HK-2 (cell line): Measurements from ENCODE around the gene POLA1.

Experiments used
- DNase-seq: peaks from one replicate; pipeline ENCODE4 v3.0.0-alpha.2; 2018; ENCODE audit not compliant: unreplicated experiment

Gene POLA1

GRCh38 chrX:24969812-24970211, 276.1 kb downstream of the POLA1 start:
- DNase-seq: no peak

- no peak for DNase-seq
Observed at GRCh38 chrX:24979081-24979480, 285.4 kb downstream of the POLA1 start.

GRCh38 chrX:24981030-24981429, 287.3 kb downstream of the POLA1 start:
- DNase-seq: no peak

- no peak for DNase-seq
Observed at GRCh38 chrX:24982306-24982965, 288.7 kb downstream of the POLA1 start.

- DNase-seq: no peak
Observed at GRCh38 chrX:24983931-24984330, 290.2 kb downstream of the POLA1 start.

- no peak for DNase-seq
Observed at GRCh38 chrX:24985120-24985519, 291.4 kb downstream of the POLA1 start.

GRCh38 chrX:24987731-24988130, 294.0 kb downstream of the POLA1 start:
- DNase-seq: no peak

GRCh38 chrX:24988314-24988713, 294.6 kb downstream of the POLA1 start:
- no peak for DNase-seq

GRCh38 chrX:24990535-24990934, 296.8 kb downstream of the POLA1 start:
- DNase-seq: no peak

- no peak for DNase-seq
Observed at GRCh38 chrX:24993879-24994278, 300.2 kb downstream of the POLA1 start.

- DNase-seq: no peak
Observed at GRCh38 chrX:24996096-24996709, 302.5 kb downstream of the POLA1 start.

GRCh38 chrX:24999511-24999910, 305.8 kb downstream of the POLA1 start:
- no peak for DNase-seq

GRCh38 chrX:25001808-25002660, 308.3 kb downstream of the POLA1 start:
- DNase-seq: no peak

- no peak for DNase-seq
Observed at GRCh38 chrX:25002661-25003020, 308.9 kb downstream of the POLA1 start.

- no peak for DNase-seq
Observed at GRCh38 chrX:25003066-25003849, 309.5 kb downstream of the POLA1 start.

GRCh38 chrX:25004040-25004439, 310.3 kb downstream of the POLA1 start:
- no peak for DNase-seq

- DNase-seq: no peak
Observed at GRCh38 chrX:25004485-25005032, 310.8 kb downstream of the POLA1 start.

- no peak for DNase-seq
Observed at GRCh38 chrX:25005034-25005381, 311.3 kb downstream of the POLA1 start.

- DNase-seq: no peak
Observed at GRCh38 chrX:25005382-25006185, 311.9 kb downstream of the POLA1 start.

- DNase-seq: no peak
Observed at GRCh38 chrX:25006586-25007058, 312.9 kb downstream of the POLA1 start.
